HEK293 (cell line): ENCODE results near the gene ARL13B.

Experiments used
- CTCF ChIA-PET: fragments of 350-600 bp; formaldehyde crosslinking; extraction: SDS; loops from one replicate; lab custom pipeline; 2021; ENCODE audit warnings: antibody characterized with exemption; lab: Yijun Ruan, JAX
- POLR2A ChIA-PET: fragments of 300-600 bp; formaldehyde crosslinking; extraction: SDS; loops from one replicate; lab custom pipeline; 2020; ENCODE audit warnings: antibody characterized with exemption, inconsistent platforms; lab: Yijun Ruan, JAX
- H3K27ac ChIP-seq: fragments of 200-500 bp; sonication (Bioruptor generic); 2 replicates; pipeline ENCODE4 v1.5.1; 2014; ENCODE audit warnings: low read depth, low read length, control low read depth, inconsistent platforms; ENCODE audit errors: extremely low read depth
- H3K36me3 ChIP-seq, 2 experiments: fragments of 200-500 bp in 1 of 2; sonication (Bioruptor generic) in 1 of 2; 1 replicate in 1 of 2; 2 replicates in 1 of 2; pipeline ENCODE4 v1.5.1; 2014 to 2017; ENCODE audit warnings: inconsistent platforms in 2 of 2, low read length in 2 of 2; ENCODE audit not compliant: control insufficient read depth in 2 of 2, insufficient read depth in 1 of 2
- H3K4me1 ChIP-seq: fragments of 200-500 bp; sonication (Bioruptor generic); 2 replicates; pipeline ENCODE4 v1.5.1; 2014; ENCODE audit warnings: mild to moderate bottlenecking, low read length, inconsistent platforms; ENCODE audit not compliant: control insufficient read depth, insufficient read depth
- H3K4me3 ChIP-seq: 2 replicates; pipeline ENCODE4 v1.5.1; 2011; ENCODE audit warnings: low read depth, mild to moderate bottlenecking, control low read depth, low read length, moderate library complexity
- H3K9me3 ChIP-seq: fragments of 200-500 bp; sonication (Bioruptor generic); 2 replicates; pipeline ENCODE4 v1.5.1; 2014; ENCODE audit warnings: low read depth, low read length, inconsistent platforms; ENCODE audit not compliant: control insufficient read depth, insufficient read depth
- ELK4 ChIP-seq: IDR thresholded peaks from 2 replicates; pipeline ENCODE4 v1.6.1; 2011; ENCODE audit warnings: mild to moderate bottlenecking, low read depth, low read length, borderline replicate concordance
- GLIS2 ChIP-seq: fragments of 450-650 bp; formaldehyde crosslinking; IDR thresholded peaks from 2 replicates; pipeline ENCODE4 v1.5.1; 2016; ENCODE audit warnings: missing biosample characterization, missing genetic modification characterization
- PATZ1 ChIP-seq: fragments of 450-650 bp; formaldehyde crosslinking; IDR thresholded peaks from 2 replicates; pipeline ENCODE4 v1.5.1; 2016; ENCODE audit warnings: missing biosample characterization, missing genetic modification characterization
- SCRT1 ChIP-seq: fragments of 450-650 bp; formaldehyde crosslinking; IDR thresholded peaks from 2 replicates; pipeline ENCODE4 v1.5.1; 2016; ENCODE audit warnings: missing biosample characterization, missing genetic modification characterization, borderline replicate concordance
- SP7 ChIP-seq: fragments of 450-650 bp; formaldehyde crosslinking; IDR thresholded peaks from 2 replicates; pipeline ENCODE4 v1.5.1; 2016; ENCODE audit warnings: missing biosample characterization, missing genetic modification characterization
- ZBTB11 ChIP-seq: fragments of 450-650 bp; formaldehyde crosslinking; conservative IDR thresholded peaks from 2 replicates; pipeline ENCODE4 v1.5.1; 2016; ENCODE audit warnings: low read depth, missing biosample characterization, missing genetic modification characterization
- ZBTB20 ChIP-seq: fragments of 450-650 bp; formaldehyde crosslinking; IDR thresholded peaks from 2 replicates; pipeline ENCODE4 v1.5.1; 2016; ENCODE audit warnings: missing biosample characterization, missing genetic modification characterization
- ZFP69B ChIP-seq: fragments of 450-650 bp; formaldehyde crosslinking; IDR thresholded peaks from 2 replicates; pipeline ENCODE4 v1.5.1; 2016; ENCODE audit warnings: missing biosample characterization, missing genetic modification characterization
- ZNF138 ChIP-seq: fragments of 450-650 bp; formaldehyde crosslinking; IDR thresholded peaks from 2 replicates; pipeline ENCODE4 v1.5.1; 2016; ENCODE audit warnings: missing biosample characterization, missing genetic modification characterization, borderline replicate concordance
- ZNF350 ChIP-seq: fragments of 450-650 bp; formaldehyde crosslinking; IDR thresholded peaks from 2 replicates; pipeline ENCODE4 v1.5.0; 2017; ENCODE audit warnings: missing biosample characterization, mild to moderate bottlenecking, missing genetic modification characterization
- ZNF362 ChIP-seq: fragments of 450-650 bp; formaldehyde crosslinking; IDR thresholded peaks from 2 replicates; pipeline ENCODE4 v1.5.1; 2016; ENCODE audit warnings: missing biosample characterization, missing genetic modification characterization
- ZNF449 ChIP-seq: fragments of 450-650 bp; formaldehyde crosslinking; IDR thresholded peaks from 2 replicates; pipeline ENCODE4 v1.5.1; 2017; ENCODE audit warnings: missing biosample characterization, mild to moderate bottlenecking, missing genetic modification characterization, moderate library complexity
- ZNF514 ChIP-seq: fragments of 450-650 bp; formaldehyde crosslinking; IDR thresholded peaks from 2 replicates; pipeline ENCODE4 v1.5.1; 2016; ENCODE audit warnings: missing biosample characterization, missing genetic modification characterization
- ZNF518A ChIP-seq: fragments of 450-650 bp; formaldehyde crosslinking; conservative IDR thresholded peaks from 2 replicates; pipeline ENCODE4 v1.5.1; 2016; ENCODE audit warnings: low read depth, missing biosample characterization, missing genetic modification characterization
- ZNF626 ChIP-seq: fragments of 450-650 bp; sonication (Bioruptor Pico); formaldehyde crosslinking; IDR thresholded peaks from 2 replicates; pipeline ENCODE4 v1.5.1; 2018; ENCODE audit warnings: missing biosample characterization, missing genetic modification characterization, inconsistent platforms
- ZNF660 ChIP-seq: fragments of 450-650 bp; IDR thresholded peaks from 2 replicates; pipeline ENCODE4 v1.5.1; 2018; ENCODE audit warnings: missing biosample characterization, mild to moderate bottlenecking, missing genetic modification characterization
- ZNF843 ChIP-seq: fragments of 450-650 bp; formaldehyde crosslinking; IDR thresholded peaks from 2 replicates; pipeline ENCODE4 v1.5.1; 2016; ENCODE audit warnings: missing biosample characterization, missing genetic modification characterization
- ZSCAN30 ChIP-seq: fragments of 450-650 bp; IDR thresholded peaks from 2 replicates; pipeline ENCODE4 v1.5.1; 2018; ENCODE audit warnings: missing biosample characterization, mild to moderate bottlenecking, missing genetic modification characterization, moderate library complexity
- ZSCAN5A ChIP-seq: fragments of 450-650 bp; formaldehyde crosslinking; IDR thresholded peaks from 2 replicates; pipeline ENCODE4 v1.5.1; 2016; ENCODE audit warnings: missing biosample characterization, missing genetic modification characterization

ARL13B gene

GRCh38 chr3:93934366-93935046 lies 45.4 kb upstream of the ARL13B start:
- Histone ChIP-seq H3K9me3 (no peaks in the 10 kb centered on the region), H3K4me3 (no peak overlapping the region), H3K36me3 (no peaks in the 10 kb centered on the region), H3K27ac (no peak overlapping the region), H3K4me1 (no peaks in the 10 kb centered on the region)
- TF ChIP-seq ZNF362: no peak
- TF ChIP-seq ZNF518A (tag by site-specific recombination): no peak
- TF ChIP-seq SCRT1: no peak
- TF ChIP-seq ZBTB11 (tag by site-specific recombination): no peak
- TF ChIP-seq ZBTB20 (tag by site-specific recombination): no peak
- no peak for TF ChIP-seq ZFP69B (tag by site-specific recombination)
- no peak for TF ChIP-seq ZNF514 (tag by site-specific recombination)
- no peak for TF ChIP-seq ZNF660 (tag by site-specific recombination)
- no peak for TF ChIP-seq GLIS2
- TF ChIP-seq ZSCAN5A (tag by site-specific recombination): no peak
- no peak for TF ChIP-seq ZNF138 (tag by site-specific recombination)
- TF ChIP-seq ZNF843 (tag by site-specific recombination): no peak
- TF ChIP-seq ZNF350 (tag by site-specific recombination): no peak
- TF ChIP-seq SP7 (tag by site-specific recombination): no peak
- no peak for TF ChIP-seq PATZ1
- no peak for TF ChIP-seq ELK4
- TF ChIP-seq ZNF449 (tag by site-specific recombination): no peak
- no peak for TF ChIP-seq ZSCAN30
- no peak for TF ChIP-seq ZNF626 (tag by site-specific recombination)
- CTCF ChIA-PET: no interaction called here
- POLR2A ChIA-PET: no interaction called here
